SIG-M5 treated with dmso at 0.1 percent for 504 hours (cell line): ENCODE data around the gene CAMK1D.
"Not testable (repeated sequence)": the region's sequence is repeated elsewhere in the genome, so short reads cannot be mapped to it uniquely, and the experiment has no call there.

Source experiments
- DNase-seq: peaks from one replicate; lab custom pipeline; 2025; ENCODE audit not compliant: unreplicated experiment; lab: John Stamatoyannopoulos, UW

The CAMK1D gene

GRCh38 chr10:12423896-12424295 lies 74.5 kb downstream of the CAMK1D start:
- DNase-seq, result no peak

DNA sequence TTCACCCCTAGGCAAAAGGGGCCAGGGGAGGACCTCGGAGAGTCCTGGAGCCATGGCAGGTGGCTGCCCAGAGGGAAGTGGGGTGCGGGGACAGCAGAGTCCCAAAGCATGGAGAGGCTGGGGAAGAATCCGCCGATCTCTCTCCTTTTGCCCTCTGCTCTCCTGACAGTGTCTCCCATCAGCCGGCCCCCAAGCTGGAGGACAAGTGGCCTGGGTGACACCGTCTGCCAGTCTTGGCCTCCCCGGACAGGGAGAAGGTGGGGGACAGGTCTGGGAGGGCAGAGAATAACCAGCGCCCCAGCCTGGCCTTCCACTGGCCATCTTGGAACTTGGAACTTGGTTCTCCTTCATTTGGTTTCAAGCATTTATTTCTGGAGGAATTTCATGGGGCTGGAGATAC lies 77.9 kb downstream of the CAMK1D start:
- DNase-seq, result no peak

DNA sequence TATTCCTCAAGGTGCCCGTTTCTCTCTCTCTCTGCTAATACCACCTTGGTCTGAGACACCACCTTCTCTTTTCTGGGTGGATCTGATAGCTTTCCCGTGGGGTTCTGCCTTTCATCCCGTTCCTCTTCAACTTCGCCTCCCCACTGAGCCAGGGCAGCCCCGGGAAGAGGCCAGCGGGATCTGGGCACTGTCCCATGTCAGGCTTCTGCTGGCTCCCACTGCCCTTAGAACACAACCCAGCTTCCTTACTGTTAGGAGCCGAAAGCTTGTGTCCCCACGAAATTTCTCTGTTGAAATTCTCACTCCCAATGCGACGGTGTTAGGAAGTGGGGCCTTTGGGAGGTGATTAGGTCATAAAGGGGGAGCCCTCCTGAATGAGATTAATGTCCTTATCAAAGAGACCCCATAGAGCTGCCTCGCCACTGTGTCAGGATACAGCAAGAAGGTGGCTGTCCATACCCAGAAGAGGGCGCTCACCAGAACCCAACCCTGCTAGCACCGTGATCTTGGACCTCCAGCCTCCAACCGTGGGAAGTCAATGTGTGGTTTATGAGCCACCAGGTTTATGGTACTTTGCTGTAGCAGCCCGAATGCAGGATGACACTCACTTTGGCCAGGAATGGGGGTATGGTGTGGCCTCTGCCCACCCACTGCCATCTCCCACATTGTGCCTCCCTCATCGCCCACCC lies 79.2 kb downstream of the CAMK1D start:
- DNase-seq, result no peak

DNA sequence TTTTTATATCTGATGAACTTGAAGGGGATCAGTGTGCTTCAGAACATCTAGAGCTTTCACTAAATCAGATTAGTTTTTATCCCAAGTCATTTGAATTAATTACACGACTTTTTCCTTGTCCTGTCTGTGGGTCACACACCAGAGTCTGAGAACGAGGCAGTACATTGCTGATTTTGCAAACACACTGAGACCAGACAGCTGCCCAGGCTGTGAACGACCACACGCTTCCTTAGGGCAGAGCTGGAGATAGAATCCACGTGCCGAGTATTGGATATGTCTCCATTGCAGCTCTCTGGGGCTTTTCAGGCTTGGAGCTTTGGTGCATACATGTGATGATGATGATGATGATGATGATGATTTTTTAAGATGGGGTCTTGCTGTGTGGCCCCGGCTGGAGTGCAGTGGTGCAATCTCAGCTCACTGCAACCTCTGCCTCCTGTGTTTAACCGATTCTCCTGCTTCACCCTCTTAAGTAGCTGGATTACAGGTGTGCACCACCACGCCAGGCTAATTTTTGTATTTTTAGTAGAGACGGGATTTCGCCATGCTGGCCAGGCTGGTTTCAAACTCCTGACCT lies 81.1 kb downstream of the CAMK1D start:
- no peak for DNase-seq

DNA sequence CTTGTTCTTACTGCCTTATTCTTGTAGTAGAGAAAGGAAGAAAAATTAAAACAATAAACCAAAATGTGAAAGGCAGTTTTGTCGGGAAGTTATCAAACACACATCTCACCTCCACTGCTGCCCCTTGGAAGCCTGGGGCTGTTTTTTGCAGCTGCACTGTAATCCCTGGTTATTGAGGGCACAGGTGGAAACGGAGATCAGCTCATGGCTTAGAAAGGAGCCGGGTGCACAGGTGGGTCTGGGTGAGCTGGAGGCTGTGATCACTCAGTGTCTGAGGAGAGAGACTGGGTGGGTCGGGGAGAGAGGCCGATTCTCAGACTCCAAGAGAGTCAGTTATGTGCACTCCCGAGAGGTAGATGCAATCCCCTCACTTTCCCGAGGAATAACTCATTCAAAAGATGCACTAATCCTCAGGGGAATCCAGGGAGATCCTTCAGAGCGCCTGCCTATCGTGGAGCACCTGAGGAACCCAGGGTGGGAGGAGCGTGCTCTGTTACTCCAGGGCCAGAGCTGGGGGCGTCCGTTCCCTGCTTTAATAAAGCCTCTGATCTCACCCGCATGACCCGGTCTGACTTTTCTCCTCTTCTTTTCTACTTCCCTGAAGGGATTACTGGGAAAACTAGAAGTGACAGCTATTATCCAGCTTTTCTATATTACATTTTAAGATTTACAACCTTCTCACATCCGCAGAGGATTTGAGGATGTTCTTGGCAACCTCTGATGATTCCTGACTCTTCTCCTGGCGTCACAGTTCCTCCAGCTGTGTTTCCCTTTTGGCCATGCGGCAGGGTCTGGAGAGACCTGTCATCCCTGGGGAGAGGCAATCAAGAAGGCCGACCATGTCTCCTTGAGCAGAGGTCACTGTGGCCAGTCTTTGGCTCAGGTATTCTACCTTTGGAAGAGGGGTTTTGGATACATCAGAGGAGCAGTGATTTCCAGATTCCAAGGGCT lies 82.1 kb downstream of the CAMK1D start:
- DNase-seq, result no peak

DNA sequence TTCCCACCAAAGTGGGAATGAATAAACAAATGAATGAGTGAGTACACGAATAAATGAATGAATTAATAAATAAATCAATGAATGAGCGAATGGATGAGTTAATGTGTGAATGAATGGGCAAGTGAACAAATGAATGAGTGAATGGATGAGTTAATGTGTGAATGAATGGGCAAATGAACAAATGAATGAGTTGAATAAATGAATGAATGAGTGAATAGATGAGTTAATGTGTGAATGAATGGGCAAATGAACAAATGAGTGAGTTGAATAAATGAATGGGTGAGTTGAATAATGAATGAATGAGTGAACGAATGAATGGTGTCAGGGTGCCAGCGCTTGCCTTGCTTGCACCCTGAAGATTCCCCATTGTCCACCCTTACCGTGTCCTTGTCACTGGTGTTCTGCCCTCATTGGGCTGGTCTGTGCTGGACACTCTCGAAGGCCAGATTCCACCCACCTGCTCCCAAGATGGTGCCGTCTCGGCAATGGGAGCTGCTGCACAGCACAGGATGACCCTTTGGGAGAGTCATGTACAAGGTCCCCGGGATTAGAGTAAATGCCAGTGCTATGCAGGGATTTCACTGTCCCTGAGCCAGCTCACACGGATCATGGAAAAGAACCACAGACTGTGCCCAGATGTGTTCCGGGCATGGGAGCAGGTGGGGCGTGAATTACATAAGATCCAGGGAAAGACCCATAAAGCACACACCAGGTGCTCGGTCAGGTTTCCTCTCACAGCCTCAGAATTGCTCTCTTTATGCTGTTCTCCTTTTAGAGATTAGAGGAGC lies 83.2 kb downstream of the CAMK1D start:
- DNase-seq, result no peak

GRCh38 chr10:12434277-12434676 lies 84.9 kb downstream of the CAMK1D start:
- DNase-seq, result no peak

DNA sequence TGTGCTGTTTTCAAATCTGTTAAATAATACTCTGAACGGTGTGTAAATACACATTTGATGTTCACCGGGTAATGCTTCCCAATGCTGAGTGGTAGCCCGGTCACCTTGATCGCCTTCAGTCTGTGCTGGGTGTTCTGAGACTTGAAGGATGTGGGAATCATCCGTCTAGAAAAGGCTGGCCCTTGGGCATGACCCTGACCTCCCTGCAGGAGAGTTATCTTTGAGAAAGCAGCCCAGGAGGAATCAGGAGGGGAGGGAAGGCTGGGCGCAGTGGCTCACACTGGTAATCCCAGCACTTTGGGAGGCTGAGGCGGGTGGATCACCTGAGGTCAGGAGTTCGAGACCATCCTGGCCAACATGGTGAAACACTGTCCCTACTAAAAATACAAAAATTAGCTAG lies 85.3 kb downstream of the CAMK1D start:
- DNase-seq, result not testable (repeated sequence)

DNA sequence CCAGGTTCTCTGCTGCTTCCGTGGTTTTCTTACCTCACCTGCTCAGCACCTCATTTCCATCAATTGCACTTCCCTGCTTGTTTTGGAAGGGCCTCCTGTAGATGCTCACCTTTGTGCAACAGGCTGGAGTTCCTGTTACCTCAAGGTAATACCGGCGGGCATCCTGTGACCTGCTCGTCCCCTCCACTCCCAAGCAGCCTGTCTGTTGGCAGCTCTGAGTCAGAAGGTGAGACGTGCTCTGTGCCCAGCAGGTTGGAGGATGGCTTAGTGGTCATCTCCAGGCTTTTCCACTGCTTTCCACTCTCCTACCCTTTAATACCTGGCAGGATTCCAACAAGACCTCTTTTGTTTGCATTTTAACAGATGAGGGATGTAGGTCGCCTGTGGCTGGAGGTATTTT lies 86.0 kb downstream of the CAMK1D start:
- DNase-seq, result no peak

GRCh38 chr10:12438919-12439692 lies 89.8 kb downstream of the CAMK1D start:
- DNase-seq, result no peak

- DNase-seq, result not testable (repeated sequence)
Measured at GRCh38 chr10:12439767-12440166, 90.4 kb downstream of the CAMK1D start.

DNA sequence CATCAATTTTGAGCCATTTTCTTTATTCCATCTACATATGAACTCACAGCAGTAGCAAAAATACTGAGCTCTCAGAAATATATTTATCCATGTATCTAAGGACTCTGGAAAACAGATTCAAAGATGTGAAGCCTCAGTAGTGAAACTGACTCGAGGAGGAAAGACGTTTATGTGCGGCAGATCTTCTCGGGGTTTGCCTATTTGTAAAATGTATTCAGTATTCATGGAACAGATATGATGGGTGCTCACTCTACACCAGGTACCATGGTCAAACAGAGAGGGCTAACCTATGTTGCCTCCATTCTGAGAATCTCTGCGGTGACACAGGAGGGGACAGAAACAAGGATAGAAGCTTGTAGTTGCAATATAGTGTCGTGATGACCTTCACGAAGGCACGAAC lies 93.7 kb downstream of the CAMK1D start:
- DNase-seq, result no peak

- no peak for DNase-seq
Measured at GRCh38 chr10:12444981-12445700, 95.8 kb downstream of the CAMK1D start.

GRCh38 chr10:12445701-12446334 lies 96.5 kb downstream of the CAMK1D start:
- no peak for DNase-seq

- no peak for DNase-seq
Measured at GRCh38 chr10:12448340-12448728, 99.0 kb downstream of the CAMK1D start.

DNA sequence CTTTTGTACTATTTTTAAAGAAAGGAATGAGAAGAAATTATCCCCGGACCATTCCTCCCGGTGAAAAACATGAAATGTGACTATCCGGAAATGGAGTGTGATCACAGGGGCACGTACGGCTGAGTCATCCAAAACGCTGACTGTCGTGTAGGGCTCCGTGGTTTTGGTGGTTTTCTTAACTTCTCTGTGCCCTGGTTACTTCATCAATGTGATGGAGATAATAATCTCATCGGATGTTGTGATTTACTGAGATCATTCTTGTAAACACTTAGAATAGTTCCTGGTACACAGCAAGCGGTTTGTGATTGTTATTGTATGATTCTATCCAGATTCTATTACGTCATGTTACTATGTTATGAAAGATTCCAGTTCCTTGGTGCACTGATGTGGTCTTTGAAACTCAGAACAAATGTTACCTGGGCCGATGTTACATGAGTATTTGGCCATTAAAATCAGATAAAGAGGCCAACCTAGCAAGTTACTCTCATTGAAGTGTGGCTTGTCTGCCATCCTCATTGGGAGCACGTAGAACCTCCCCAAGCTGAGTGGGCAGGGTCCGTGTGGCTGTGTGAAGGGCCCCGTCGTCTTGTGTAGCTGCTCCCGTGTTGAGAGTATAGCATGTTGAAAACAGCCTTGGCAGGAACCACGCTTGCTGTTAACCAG lies 99.5 kb downstream of the CAMK1D start:
- peak; percentile 76 for DNase-seq

DNA sequence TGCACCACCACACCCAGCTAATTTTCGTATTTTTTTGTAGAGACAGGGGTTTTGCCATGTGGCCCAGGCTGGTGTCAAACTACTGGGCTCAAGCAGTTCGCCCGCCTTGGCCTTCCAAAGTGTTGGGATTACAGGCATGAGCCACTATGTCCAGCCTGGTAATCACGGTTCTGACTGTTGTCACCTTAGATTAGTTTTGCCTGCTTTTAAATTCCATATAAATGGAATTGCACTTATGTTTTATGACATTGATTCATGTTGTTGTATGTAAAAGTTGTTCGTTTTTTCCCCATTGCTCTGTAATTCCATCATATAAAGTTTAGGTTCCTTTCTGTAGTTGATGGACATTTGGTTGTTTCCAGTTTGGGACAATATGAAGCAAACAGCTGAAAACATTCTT lies 106.0 kb downstream of the CAMK1D start:
- DNase-seq, result no peak

DNA sequence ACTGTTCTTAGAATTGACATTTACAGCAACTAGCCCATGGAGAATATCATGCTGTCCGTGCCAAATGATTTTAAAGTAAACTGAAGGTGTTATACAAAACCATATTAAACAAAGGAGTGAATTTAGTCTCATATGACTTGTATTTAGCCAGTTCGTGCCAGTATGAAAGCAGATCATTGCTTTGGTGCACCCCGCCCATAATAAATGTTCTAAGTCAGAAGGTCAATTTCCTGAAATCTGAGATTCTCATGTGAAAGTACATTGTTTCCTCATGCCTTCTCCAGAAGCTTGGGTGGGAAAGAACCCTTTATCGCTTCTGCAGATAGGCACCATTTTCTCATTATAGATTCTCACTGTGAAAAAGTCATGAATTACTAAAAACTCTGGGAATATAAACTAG lies 106.4 kb downstream of the CAMK1D start:
- DNase-seq, result no peak

- no peak for DNase-seq
Measured at GRCh38 chr10:12459340-12459739, 110.0 kb downstream of the CAMK1D start.
